Vagina (tissue), 2 donors: Measurements from ENCODE around the gene BSDC1.

ENCODE experiments used
- CTCF ChIP-seq, 3 experiments: fragments of 450-650 bp in 2 of 3; fragments of 200-600 bp in 1 of 3; sonication (generic) in 1 of 3; IDR thresholded peaks; one replicate each; pipeline ENCODE4 v1.5.1; 2017 to 2019; ENCODE audit warnings: antibody characterized with exemption in 3 of 3, mild to moderate bottlenecking in 2 of 3, moderate library complexity in 2 of 3
- POLR2AphosphoS5 ChIP-seq, 2 donors: sonication (generic); formaldehyde crosslinking; IDR thresholded peaks; one replicate each; pipeline ENCODE4 v1.9.0; 2017; ENCODE audit warnings: antibody characterized with exemption in 2 of 2, mild to moderate bottlenecking in 2 of 2, low read depth in 1 of 2; ENCODE audit not compliant: insufficient read depth in 1 of 2

- TF ChIP-seq POLR2AphosphoS5 (IDR thresholded peaks at IDR 0.05; ENCODE audit: insufficient read depth in 1 of 2, low read depth in 1 of 2) (no peak), CTCF (IDR thresholded peaks at IDR 0.05) (no peak)
Observed at GRCh38 chr1:32393832-32394140, 455 bp downstream of the BSDC1 start.
